BJ (cell line): ENCODE data around the gene FAF1. TPM values are rescaled to one million over a fixed set of nuclear protein-coding genes. Genes with fewer than 3 reads are reported as not detected.
A peak's percentile ranks its signal among the peaks of the same experiment; 100 is the strongest.

Source experiments
- CTCF ChIA-PET: fragments of 350-600 bp; formaldehyde crosslinking; extraction: SDS; loops from one replicate; lab custom pipeline; 2021; ENCODE audit warnings: antibody characterized with exemption, inconsistent platforms; lab: Yijun Ruan, JAX
- POLR2A ChIA-PET: fragments of 300-600 bp; sonication (Branson Sonifier 250); formaldehyde crosslinking; extraction: SDS; loops from one replicate; lab custom pipeline; 2021; ENCODE audit warnings: antibody characterized with exemption; lab: Charles Lee
- DNase-seq: peaks from one replicate; pipeline ENCODE4 v3.0.0-alpha.2; 2011; ENCODE audit warnings: low read depth
- H3K27me3 ChIP-seq: 2 replicates; pipeline ENCODE4 v1.6.0; 2011; ENCODE audit warnings: low read length; ENCODE audit not compliant: control insufficient read depth, insufficient read depth
- H3K36me3 ChIP-seq: 2 replicates; pipeline ENCODE4 v1.5.1; 2011; ENCODE audit warnings: low read length; ENCODE audit not compliant: control insufficient read depth, insufficient read depth
- H3K4me3 ChIP-seq: 2 replicates; pipeline ENCODE4 v1.5.1; 2011; ENCODE audit warnings: low read depth, mild to moderate bottlenecking, control low read depth, low read length
- polyA plus RNA-seq: library from polyadenylated mRNA; depleted of rRNA; stranded (reverse); fragments of >200 nt; gene quantifications from 2 replicates; pipeline ENCODE4 v1.2.3, GENCODE V29; 2011
- TF ChIP-seq, protein P1 (sequence below): IDR thresholded peaks from 2 replicates; pipeline ENCODE4 v1.5.1; 2011; ENCODE audit warnings: low read depth, mild to moderate bottlenecking, control low read depth, inconsistent platforms, low read length, moderate library complexity; ENCODE audit not compliant: insufficient read depth

Gene FAF1
- polyA plus RNA-seq, 1 experiment: 15.5 TPM

DNA sequence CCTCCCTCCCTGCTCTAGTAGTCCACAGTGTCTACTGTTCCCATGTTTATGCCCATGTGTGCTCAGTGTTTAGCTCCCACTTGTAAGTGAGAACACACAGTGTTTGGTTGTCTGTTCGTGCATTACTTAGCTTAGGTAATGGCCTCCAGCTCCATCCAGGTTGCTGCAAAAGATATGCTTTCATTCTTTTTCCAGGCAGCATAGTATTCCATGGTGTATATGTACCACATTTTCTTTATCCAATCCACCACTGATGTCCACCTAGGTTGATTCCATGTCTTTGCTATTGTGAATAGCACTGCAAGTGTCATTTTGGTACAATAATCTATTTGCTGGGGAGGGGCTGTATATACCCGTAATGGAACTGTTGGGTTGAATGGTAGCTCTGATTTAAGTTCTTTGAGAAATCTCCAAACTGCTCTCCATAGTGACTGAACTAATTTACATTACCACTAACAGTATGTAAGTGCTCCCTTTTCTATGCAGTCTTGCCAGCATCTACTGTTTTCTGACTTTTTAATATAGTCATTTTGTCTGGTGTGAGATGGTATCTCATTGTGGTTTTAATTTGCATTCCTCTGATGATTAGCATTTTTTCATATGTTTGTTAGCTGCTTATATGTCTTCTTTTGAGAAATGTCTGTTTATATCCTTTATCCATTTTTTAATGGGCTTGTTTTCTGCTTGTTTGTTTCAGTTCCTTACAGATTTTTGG lies 344.9 kb downstream of the FAF1 start:
- CTCF ChIA-PET: interaction anchor here (0.8 to 1.7 kb wide), 2 partner anchors 29 to 89 kb away, joined by 3 read pairs; no protein-coding TSS in a partner anchor
- H3K36me3 ChIP-seq: no peaks in the 10 kb centered on the region
- H3K4me3 ChIP-seq: no peak overlapping the region
- POLR2A ChIA-PET: no interaction called here
- TF ChIP-seq, protein P1, sequence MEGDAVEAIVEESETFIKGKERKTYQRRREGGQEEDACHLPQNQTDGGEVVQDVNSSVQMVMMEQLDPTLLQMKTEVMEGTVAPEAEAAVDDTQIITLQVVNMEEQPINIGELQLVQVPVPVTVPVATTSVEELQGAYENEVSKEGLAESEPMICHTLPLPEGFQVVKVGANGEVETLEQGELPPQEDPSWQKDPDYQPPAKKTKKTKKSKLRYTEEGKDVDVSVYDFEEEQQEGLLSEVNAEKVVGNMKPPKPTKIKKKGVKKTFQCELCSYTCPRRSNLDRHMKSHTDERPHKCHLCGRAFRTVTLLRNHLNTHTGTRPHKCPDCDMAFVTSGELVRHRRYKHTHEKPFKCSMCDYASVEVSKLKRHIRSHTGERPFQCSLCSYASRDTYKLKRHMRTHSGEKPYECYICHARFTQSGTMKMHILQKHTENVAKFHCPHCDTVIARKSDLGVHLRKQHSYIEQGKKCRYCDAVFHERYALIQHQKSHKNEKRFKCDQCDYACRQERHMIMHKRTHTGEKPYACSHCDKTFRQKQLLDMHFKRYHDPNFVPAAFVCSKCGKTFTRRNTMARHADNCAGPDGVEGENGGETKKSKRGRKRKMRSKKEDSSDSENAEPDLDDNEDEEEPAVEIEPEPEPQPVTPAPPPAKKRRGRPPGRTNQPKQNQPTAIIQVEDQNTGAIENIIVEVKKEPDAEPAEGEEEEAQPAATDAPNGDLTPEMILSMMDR: no peak
- no peaks in the 10 kb centered on the region for H3K27me3 ChIP-seq
- no peak for DNase-seq

GRCh38 chr1:50611675-50612074 lies 348.4 kb downstream of the FAF1 start:
- no peak for DNase-seq
- no peaks in the 10 kb centered on the region for H3K27me3 ChIP-seq
- ChIA-PET POLR2A (no interaction called here), CTCF (interaction anchor here (0.9 to 2.9 kb wide), 2 partner anchors 9 to 92 kb away, joined by 4 to 10 read pairs; no protein-coding TSS in a partner anchor)
- no peaks in the 10 kb centered on the region for H3K36me3 ChIP-seq
- TF ChIP-seq, protein P1: no peak
- H3K4me3 ChIP-seq: no peak overlapping the region

GRCh38 chr1:50610563-50610962 lies 349.5 kb downstream of the FAF1 start:
- DNase-seq: no peak
- Histone ChIP-seq H3K27me3 (no peaks in the 10 kb centered on the region), H3K4me3 (no peak overlapping the region), H3K36me3 (no peaks in the 10 kb centered on the region)
- TF ChIP-seq, protein P1: no peak
- ChIA-PET CTCF (interaction anchor here (0.9 to 2.9 kb wide), 2 partner anchors 10 to 239 kb away, joined by 3 to 10 read pairs; no protein-coding TSS in a partner anchor), POLR2A (no interaction called here)

- ChIA-PET POLR2A (no interaction called here), CTCF (interaction anchor here (0.9 kb wide), 1 partner anchor 238 kb away, joined by 3 read pairs; no protein-coding TSS in a partner anchor)
- DNase-seq: no peak
- TF ChIP-seq, protein P1: no peak
- H3K36me3 ChIP-seq: no peaks in the 10 kb centered on the region
- H3K4me3 ChIP-seq: no peak overlapping the region
- no peaks in the 10 kb centered on the region for H3K27me3 ChIP-seq
Observed at GRCh38 chr1:50609508-50609907, 350.6 kb downstream of the FAF1 start.

GRCh38 chr1:50605186-50605875 lies 354.7 kb downstream of the FAF1 start:
- Histone ChIP-seq H3K4me3 (no peak overlapping the region), H3K27me3 (no peaks in the 10 kb centered on the region), H3K36me3 (no peaks in the 10 kb centered on the region)
- TF ChIP-seq, protein P1: peak; percentile 58
- CTCF ChIA-PET: interaction anchor here (0.6 to 4.1 kb wide), 9 partner anchors 8 to 1923 kb away, joined by 3 to 25 read pairs (median 3); no protein-coding TSS in a partner anchor
- DNase-seq: no peak
- POLR2A ChIA-PET: interaction anchor here (0.6 kb wide), 1 partner anchor 8 kb away, joined by 4 read pairs; no protein-coding TSS in a partner anchor
